WTC11 (cell line): ENCODE measurements around the gene P2RY11. TPM values are rescaled to one million over a fixed set of nuclear protein-coding genes. Genes with fewer than 3 reads are reported as not detected.

Experiments
- ATAC-seq: fragments of 200-7000 bp; cut with Tn5 transposase; 2 replicates; pipeline ENCODE4 v1.10.0; 2021; ENCODE audit warnings: mild to moderate bottlenecking, moderate library complexity
- CTCF ChIA-PET: fragments of 300-600 bp; sonication (Branson Sonifier 250); formaldehyde crosslinking; loops from one replicate; lab custom pipeline; 2021; ENCODE audit warnings: antibody characterized with exemption; lab: Charles Lee
- POLR2A ChIA-PET: fragments of 350-600 bp; sonication (Branson Sonifier 250); formaldehyde crosslinking; loops from one replicate; lab custom pipeline; 2021; ENCODE audit warnings: antibody characterized with exemption; lab: Charles Lee
- DNase-seq: peaks from one replicate; pipeline ENCODE4 v3.0.0; 2021; ENCODE audit warnings: low spot score
- H3K27ac Mint-ChIP-seq: 2 replicates; pipeline ENCODE4 v1.8.0; 2021; ENCODE audit warnings: mixed read lengths
- H3K27me3 Mint-ChIP-seq: 2 replicates; pipeline ENCODE4 v1.8.0; 2021; ENCODE audit warnings: low read depth, mild to moderate bottlenecking, moderate library complexity, mixed read lengths
- H3K36me3 Mint-ChIP-seq: 2 replicates; pipeline ENCODE4 v1.8.0; 2021; ENCODE audit warnings: mixed read lengths
- H3K4me1 Mint-ChIP-seq: 2 replicates; pipeline ENCODE4 v1.8.0; 2022; ENCODE audit warnings: mixed read lengths
- H3K4me3 Mint-ChIP-seq: 2 replicates; pipeline ENCODE4 v1.8.0; 2021; ENCODE audit warnings: mild to moderate bottlenecking, moderate library complexity, mixed read lengths
- H3K9me3 Mint-ChIP-seq: 2 replicates; pipeline ENCODE4 v1.8.0; 2021; ENCODE audit warnings: mixed read lengths
- CREM ChIP-seq: sonication (generic); formaldehyde crosslinking; IDR thresholded peaks from 2 replicates; pipeline ENCODE4 v1.8.1; 2022; ENCODE audit warnings: mild to moderate bottlenecking, missing genetic modification reagents, moderate library complexity
- FOXK1 ChIP-seq: sonication (generic); formaldehyde crosslinking; IDR thresholded peaks from 2 replicates; pipeline ENCODE4 v1.8.0; 2022; ENCODE audit warnings: mild to moderate bottlenecking, moderate library complexity, missing genetic modification reagents
- HMGA2 ChIP-seq: fragments of 250-450 bp; sonication (Bioruptor Pico); IDR thresholded peaks from 2 replicates; pipeline ENCODE4 v1.4.0; 2021; ENCODE audit warnings: mild to moderate bottlenecking, moderate library complexity
- NR2C2 ChIP-seq: sonication (generic); formaldehyde crosslinking; IDR thresholded peaks from 2 replicates; pipeline ENCODE4 v1.8.0; 2022; ENCODE audit warnings: mild to moderate bottlenecking, missing genetic modification reagents
- OVOL2 ChIP-seq: fragments of 250-450 bp; sonication (Bioruptor Pico); IDR thresholded peaks from 2 replicates; pipeline ENCODE4 v1.9.0; 2021; ENCODE audit warnings: mild to moderate bottlenecking, borderline replicate concordance
- PRRX2 ChIP-seq: fragments of 250-450 bp; sonication (Bioruptor Pico); IDR thresholded peaks from 2 replicates; pipeline ENCODE4 v1.8.0; 2021; ENCODE audit warnings: mild to moderate bottlenecking
- RORB ChIP-seq: fragments of 250-450 bp; sonication (Bioruptor Pico); IDR thresholded peaks from 2 replicates; pipeline ENCODE4 v1.9.0; 2021; ENCODE audit warnings: mild to moderate bottlenecking
- SMAD4 ChIP-seq: sonication (generic); formaldehyde crosslinking; IDR thresholded peaks from 2 replicates; pipeline ENCODE4 v1.8.0; 2022; ENCODE audit warnings: mild to moderate bottlenecking, missing genetic modification reagents
- ZNF317 ChIP-seq: sonication (generic); formaldehyde crosslinking; IDR thresholded peaks from 2 replicates; pipeline ENCODE4 v1.8.1; 2023; ENCODE audit warnings: low read depth, mild to moderate bottlenecking, moderate library complexity, missing genetic modification reagents, borderline replicate concordance
- ZNF423 ChIP-seq: fragments of 250-450 bp; sonication (Bioruptor Pico); IDR thresholded peaks from 2 replicates; pipeline ENCODE4 v2.1.2; 2022; ENCODE audit warnings: mild to moderate bottlenecking, moderate library complexity
- total RNA-seq: library from RNA; stranded (reverse); gene quantifications from 3 replicates; pipeline ENCODE4 v1.2.3, GENCODE V29; 2021
- TF ChIP-seq, protein P1 (sequence below): sonication (generic); formaldehyde crosslinking; conservative IDR thresholded peaks from 2 replicates; pipeline ENCODE4 v1.8.1; 2022; ENCODE audit warnings: mild to moderate bottlenecking, missing genetic modification reagents
- TF ChIP-seq, protein P2 (sequence below): sonication (generic); formaldehyde crosslinking; IDR thresholded peaks from 2 replicates; pipeline ENCODE4 v1.8.1; 2022; ENCODE audit warnings: low read depth, mild to moderate bottlenecking, moderate library complexity, missing genetic modification reagents, borderline replicate concordance
- TF ChIP-seq, protein P3 (sequence below): sonication (generic); formaldehyde crosslinking; IDR thresholded peaks from 2 replicates; pipeline ENCODE4 v1.8.0; 2022; ENCODE audit warnings: mild to moderate bottlenecking, missing genetic modification reagents
- TF ChIP-seq, protein P4 (sequence below): fragments of 250-450 bp; sonication (Bioruptor Pico); IDR thresholded peaks from 2 replicates; pipeline ENCODE4 v1.9.0; 2021; ENCODE audit warnings: mild to moderate bottlenecking, borderline replicate concordance
- TF ChIP-seq, protein P5 (sequence below): sonication (generic); formaldehyde crosslinking; IDR thresholded peaks from 2 replicates; pipeline ENCODE4 v1.8.1; 2023; ENCODE audit warnings: mild to moderate bottlenecking, missing genetic modification reagents, borderline replicate concordance

Gene P2RY11
- total RNA-seq, 1 experiment from 2014 or later = 21.0 TPM

DNA sequence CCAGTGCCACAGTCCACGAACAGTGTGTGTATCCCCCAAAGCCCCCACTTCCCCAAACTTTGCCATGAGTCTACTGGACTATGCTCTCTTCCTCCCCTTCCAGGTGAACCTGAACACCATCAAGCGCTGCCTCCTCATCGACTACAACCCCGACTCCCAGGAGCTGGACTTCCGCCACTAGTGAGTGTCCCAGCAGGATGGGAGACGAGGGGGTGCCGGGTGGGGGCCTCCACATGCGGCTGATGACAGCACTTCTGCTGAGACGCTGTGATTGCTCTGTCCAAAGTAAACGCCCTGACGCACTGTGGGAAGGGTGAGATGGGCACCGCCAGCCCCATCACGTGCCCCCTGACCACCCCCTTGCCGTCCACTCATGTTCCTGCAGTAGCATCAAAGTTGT, 2.0 kb upstream of the P2RY11 start:
- H3K9me3 Mint-ChIP-seq = no peaks in the 10 kb centered on the region
- no peak overlapping the region; the same call in 1 of the 2 replicates for H3K4me3 Mint-ChIP-seq
- no peak overlapping the region for H3K27ac Mint-ChIP-seq
- DNase-seq (no peak), ATAC-seq (no peak)
- CTCF ChIA-PET = interaction anchor here (0.8 to 1.5 kb wide), 2 partner anchors 11 to 119 kb away, joined by 4 to 5 read pairs; no protein-coding TSS in a partner anchor
- POLR2A ChIA-PET = no interaction called here
- TF ChIP-seq ZNF317 (CRISPR knock-in tag) (no peak), SMAD4 (CRISPR knock-in tag) (no peak), FOXK1 (CRISPR knock-in tag) (no peak), HMGA2 (CRISPR knock-in tag) (no peak), CREM (no peak), RORB (no peak), ZNF423 (CRISPR knock-in tag) (no peak), PRRX2 (CRISPR knock-in tag) (no peak), OVOL2 (CRISPR knock-in tag) (no peak), NR2C2 (no peak)
- TF ChIP-seq, protein P1, sequence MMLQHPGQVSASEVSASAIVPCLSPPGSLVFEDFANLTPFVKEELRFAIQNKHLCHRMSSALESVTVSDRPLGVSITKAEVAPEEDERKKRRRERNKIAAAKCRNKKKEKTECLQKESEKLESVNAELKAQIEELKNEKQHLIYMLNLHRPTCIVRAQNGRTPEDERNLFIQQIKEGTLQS (CRISPR knock-in tag) = no peak
- TF ChIP-seq, protein P2, sequence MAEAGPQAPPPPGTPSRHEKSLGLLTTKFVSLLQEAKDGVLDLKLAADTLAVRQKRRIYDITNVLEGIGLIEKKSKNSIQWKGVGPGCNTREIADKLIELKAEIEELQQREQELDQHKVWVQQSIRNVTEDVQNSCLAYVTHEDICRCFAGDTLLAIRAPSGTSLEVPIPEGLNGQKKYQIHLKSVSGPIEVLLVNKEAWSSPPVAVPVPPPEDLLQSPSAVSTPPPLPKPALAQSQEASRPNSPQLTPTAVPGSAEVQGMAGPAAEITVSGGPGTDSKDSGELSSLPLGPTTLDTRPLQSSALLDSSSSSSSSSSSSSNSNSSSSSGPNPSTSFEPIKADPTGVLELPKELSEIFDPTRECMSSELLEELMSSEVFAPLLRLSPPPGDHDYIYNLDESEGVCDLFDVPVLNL = no peak
- TF ChIP-seq, protein P3, sequence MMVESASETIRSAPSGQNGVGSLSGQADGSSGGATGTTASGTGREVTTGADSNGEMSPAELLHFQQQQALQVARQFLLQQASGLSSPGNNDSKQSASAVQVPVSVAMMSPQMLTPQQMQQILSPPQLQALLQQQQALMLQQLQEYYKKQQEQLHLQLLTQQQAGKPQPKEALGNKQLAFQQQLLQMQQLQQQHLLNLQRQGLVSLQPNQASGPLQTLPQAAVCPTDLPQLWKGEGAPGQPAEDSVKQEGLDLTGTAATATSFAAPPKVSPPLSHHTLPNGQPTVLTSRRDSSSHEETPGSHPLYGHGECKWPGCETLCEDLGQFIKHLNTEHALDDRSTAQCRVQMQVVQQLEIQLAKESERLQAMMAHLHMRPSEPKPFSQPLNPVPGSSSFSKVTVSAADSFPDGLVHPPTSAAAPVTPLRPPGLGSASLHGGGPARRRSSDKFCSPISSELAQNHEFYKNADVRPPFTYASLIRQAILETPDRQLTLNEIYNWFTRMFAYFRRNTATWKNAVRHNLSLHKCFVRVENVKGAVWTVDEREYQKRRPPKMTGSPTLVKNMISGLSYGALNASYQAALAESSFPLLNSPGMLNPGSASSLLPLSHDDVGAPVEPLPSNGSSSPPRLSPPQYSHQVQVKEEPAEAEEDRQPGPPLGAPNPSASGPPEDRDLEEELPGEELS (CRISPR knock-in tag) = no peak
- TF ChIP-seq, protein P4, sequence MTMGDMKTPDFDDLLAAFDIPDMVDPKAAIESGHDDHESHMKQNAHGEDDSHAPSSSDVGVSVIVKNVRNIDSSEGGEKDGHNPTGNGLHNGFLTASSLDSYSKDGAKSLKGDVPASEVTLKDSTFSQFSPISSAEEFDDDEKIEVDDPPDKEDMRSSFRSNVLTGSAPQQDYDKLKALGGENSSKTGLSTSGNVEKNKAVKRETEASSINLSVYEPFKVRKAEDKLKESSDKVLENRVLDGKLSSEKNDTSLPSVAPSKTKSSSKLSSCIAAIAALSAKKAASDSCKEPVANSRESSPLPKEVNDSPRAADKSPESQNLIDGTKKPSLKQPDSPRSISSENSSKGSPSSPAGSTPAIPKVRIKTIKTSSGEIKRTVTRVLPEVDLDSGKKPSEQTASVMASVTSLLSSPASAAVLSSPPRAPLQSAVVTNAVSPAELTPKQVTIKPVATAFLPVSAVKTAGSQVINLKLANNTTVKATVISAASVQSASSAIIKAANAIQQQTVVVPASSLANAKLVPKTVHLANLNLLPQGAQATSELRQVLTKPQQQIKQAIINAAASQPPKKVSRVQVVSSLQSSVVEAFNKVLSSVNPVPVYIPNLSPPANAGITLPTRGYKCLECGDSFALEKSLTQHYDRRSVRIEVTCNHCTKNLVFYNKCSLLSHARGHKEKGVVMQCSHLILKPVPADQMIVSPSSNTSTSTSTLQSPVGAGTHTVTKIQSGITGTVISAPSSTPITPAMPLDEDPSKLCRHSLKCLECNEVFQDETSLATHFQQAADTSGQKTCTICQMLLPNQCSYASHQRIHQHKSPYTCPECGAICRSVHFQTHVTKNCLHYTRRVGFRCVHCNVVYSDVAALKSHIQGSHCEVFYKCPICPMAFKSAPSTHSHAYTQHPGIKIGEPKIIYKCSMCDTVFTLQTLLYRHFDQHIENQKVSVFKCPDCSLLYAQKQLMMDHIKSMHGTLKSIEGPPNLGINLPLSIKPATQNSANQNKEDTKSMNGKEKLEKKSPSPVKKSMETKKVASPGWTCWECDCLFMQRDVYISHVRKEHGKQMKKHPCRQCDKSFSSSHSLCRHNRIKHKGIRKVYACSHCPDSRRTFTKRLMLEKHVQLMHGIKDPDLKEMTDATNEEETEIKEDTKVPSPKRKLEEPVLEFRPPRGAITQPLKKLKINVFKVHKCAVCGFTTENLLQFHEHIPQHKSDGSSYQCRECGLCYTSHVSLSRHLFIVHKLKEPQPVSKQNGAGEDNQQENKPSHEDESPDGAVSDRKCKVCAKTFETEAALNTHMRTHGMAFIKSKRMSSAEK (CRISPR knock-in tag) = no peak
- TF ChIP-seq, protein P5, sequence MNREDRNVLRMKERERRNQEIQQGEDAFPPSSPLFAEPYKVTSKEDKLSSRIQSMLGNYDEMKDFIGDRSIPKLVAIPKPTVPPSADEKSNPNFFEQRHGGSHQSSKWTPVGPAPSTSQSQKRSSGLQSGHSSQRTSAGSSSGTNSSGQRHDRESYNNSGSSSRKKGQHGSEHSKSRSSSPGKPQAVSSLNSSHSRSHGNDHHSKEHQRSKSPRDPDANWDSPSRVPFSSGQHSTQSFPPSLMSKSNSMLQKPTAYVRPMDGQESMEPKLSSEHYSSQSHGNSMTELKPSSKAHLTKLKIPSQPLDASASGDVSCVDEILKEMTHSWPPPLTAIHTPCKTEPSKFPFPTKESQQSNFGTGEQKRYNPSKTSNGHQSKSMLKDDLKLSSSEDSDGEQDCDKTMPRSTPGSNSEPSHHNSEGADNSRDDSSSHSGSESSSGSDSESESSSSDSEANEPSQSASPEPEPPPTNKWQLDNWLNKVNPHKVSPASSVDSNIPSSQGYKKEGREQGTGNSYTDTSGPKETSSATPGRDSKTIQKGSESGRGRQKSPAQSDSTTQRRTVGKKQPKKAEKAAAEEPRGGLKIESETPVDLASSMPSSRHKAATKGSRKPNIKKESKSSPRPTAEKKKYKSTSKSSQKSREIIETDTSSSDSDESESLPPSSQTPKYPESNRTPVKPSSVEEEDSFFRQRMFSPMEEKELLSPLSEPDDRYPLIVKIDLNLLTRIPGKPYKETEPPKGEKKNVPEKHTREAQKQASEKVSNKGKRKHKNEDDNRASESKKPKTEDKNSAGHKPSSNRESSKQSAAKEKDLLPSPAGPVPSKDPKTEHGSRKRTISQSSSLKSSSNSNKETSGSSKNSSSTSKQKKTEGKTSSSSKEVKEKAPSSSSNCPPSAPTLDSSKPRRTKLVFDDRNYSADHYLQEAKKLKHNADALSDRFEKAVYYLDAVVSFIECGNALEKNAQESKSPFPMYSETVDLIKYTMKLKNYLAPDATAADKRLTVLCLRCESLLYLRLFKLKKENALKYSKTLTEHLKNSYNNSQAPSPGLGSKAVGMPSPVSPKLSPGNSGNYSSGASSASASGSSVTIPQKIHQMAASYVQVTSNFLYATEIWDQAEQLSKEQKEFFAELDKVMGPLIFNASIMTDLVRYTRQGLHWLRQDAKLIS (CRISPR knock-in tag) = no peak
- H3K4me1 Mint-ChIP-seq = peaks cover 17% of the 10 kb centered on the region
- peaks cover 38% of the 10 kb centered on the region for H3K36me3 Mint-ChIP-seq
- H3K27me3 Mint-ChIP-seq = no peaks in the 10 kb centered on the region; the same call in 1 of the 2 replicates
